Stimulated activated CD4-positive, alpha-beta T cell treated with anti-CD3 and anti-CD28 coated beads, Interleukin-2, amount 100 ng/mL, for 24 hours (primary cell): ENCODE measurements around the gene PEX26.
"Not testable (repeated sequence)": the region's sequence is repeated elsewhere in the genome, so short reads cannot be mapped to it uniquely, and the experiment has no call there.

Experiments used
- DNase-seq, 2 donors: peaks; one replicate each; pipeline ENCODE4 v3.0.0-alpha.2; 2020

PEX26 gene

GRCh38 chr22:18103527-18104269 is 25.9 kb downstream of the PEX26 start:
- DNase-seq, result peak; percentile 35 to 44

GRCh38 chr22:18104566-18104965 is 26.8 kb downstream of the PEX26 start:
- no peak for DNase-seq

- DNase-seq, result not testable (repeated sequence)
Measured at GRCh38 chr22:18105981-18106380, 28.2 kb downstream of the PEX26 start.

- DNase-seq, result peak in 1 of 2 donors; percentile 29
Measured at GRCh38 chr22:18106550-18107341, 29.0 kb downstream of the PEX26 start.

- no peak for DNase-seq
Measured at GRCh38 chr22:18108187-18108586, 30.4 kb downstream of the PEX26 start.

GRCh38 chr22:18109410-18110193 is 31.8 kb downstream of the PEX26 start:
- no peak for DNase-seq

- DNase-seq, result peak; percentile 52 to 59
Measured at GRCh38 chr22:18110194-18110953, 32.6 kb downstream of the PEX26 start, which contains the start of gene TUBA8. Gene TUBA8, plus strand, starts transcription at chr22:18110809. Its CDS starts 57 bp downstream, at chr22:18110866.

- no peak for DNase-seq
Measured at GRCh38 chr22:18110954-18111758, 33.4 kb downstream of the PEX26 start.

GRCh38 chr22:18111759-18112330 is 34.1 kb downstream of the PEX26 start:
- no peak for DNase-seq

- no peak for DNase-seq
Measured at GRCh38 chr22:18112440-18112839, 34.6 kb downstream of the PEX26 start.

- no peak for DNase-seq
Measured at GRCh38 chr22:18113680-18114394, 36.0 kb downstream of the PEX26 start.

GRCh38 chr22:18114495-18114894 is 36.7 kb downstream of the PEX26 start:
- no peak for DNase-seq

GRCh38 chr22:18114976-18115652 is 37.3 kb downstream of the PEX26 start:
- DNase-seq, result no peak

GRCh38 chr22:18115906-18116371 is 38.1 kb downstream of the PEX26 start:
- no peak for DNase-seq

GRCh38 chr22:18116634-18117033 is 38.8 kb downstream of the PEX26 start:
- DNase-seq, result no peak

GRCh38 chr22:18118345-18118915 is 40.6 kb downstream of the PEX26 start:
- no peak for DNase-seq

GRCh38 chr22:18119409-18120110 is 41.8 kb downstream of the PEX26 start:
- DNase-seq, result no peak

- DNase-seq, result no peak
Measured at GRCh38 chr22:18120857-18121256, 43.1 kb downstream of the PEX26 start.

- DNase-seq, result no peak
Measured at GRCh38 chr22:18121506-18121905, 43.7 kb downstream of the PEX26 start.
